Activated CD4-positive, CD25-positive, alpha-beta regulatory T cell treated with anti-CD3 and anti-CD28 coated beads, Interleukin-2, amount 50 U/mL, for 24 hours (primary cell): ENCODE results near the gene ADGRF3.
A peak's percentile ranks its signal among the peaks of the same experiment; 100 is the strongest.
"Not testable (repeated sequence)": the region's sequence is repeated elsewhere in the genome, so short reads cannot be mapped to it uniquely, and the experiment has no call there.

Experiments
- ATAC-seq, 2 donors: fragments of 150-1000 bp; cut with Tn5 transposase; one replicate each; pipeline ENCODE4 v1.10.0; 2021; ENCODE audit warnings: mild to moderate bottlenecking in 1 of 2, moderate library complexity in 1 of 2

ADGRF3 gene

GRCh38 chr2:26317377-26318105, 29.0 kb downstream of the ADGRF3 start:
- ATAC-seq: no peak

- ATAC-seq: no peak
These were observed 29.7 kb downstream of the ADGRF3 start for GRCh38 chr2:26316845-26317244.

- no peak for ATAC-seq
These were observed 30.5 kb downstream of the ADGRF3 start for GRCh38 chr2:26316041-26316440.

- no peak for ATAC-seq
These were observed 32.3 kb downstream of the ADGRF3 start for GRCh38 chr2:26314243-26314642.

GRCh38 chr2:26313446-26313845, 33.1 kb downstream of the ADGRF3 start:
- no peak for ATAC-seq

GRCh38 chr2:26312471-26312870, 34.1 kb downstream of the ADGRF3 start:
- ATAC-seq: no peak

GRCh38 chr2:26309921-26310320, 36.7 kb downstream of the ADGRF3 start:
- ATAC-seq: no peak

GRCh38 chr2:26305540-26305939, 41.0 kb downstream of the ADGRF3 start:
- ATAC-seq: no peak

GRCh38 chr2:26305094-26305493, 41.5 kb downstream of the ADGRF3 start:
- not testable (repeated sequence) for ATAC-seq

- ATAC-seq: no peak
These were observed 43.7 kb downstream of the ADGRF3 start for GRCh38 chr2:26302846-26303245.

GRCh38 chr2:26300234-26300925, 46.2 kb downstream of the ADGRF3 start:
- ATAC-seq: peak; percentile 39 to 50

- peak; percentile 37 to 60 for ATAC-seq
These were observed 47.0 kb downstream of the ADGRF3 start for GRCh38 chr2:26299471-26300101.

- peak; percentile 39 to 41 for ATAC-seq
These were observed 47.8 kb downstream of the ADGRF3 start for GRCh38 chr2:26298638-26299393.

- no peak for ATAC-seq
These were observed 48.3 kb downstream of the ADGRF3 start for GRCh38 chr2:26298286-26298637.

GRCh38 chr2:26297061-26297460, 49.5 kb downstream of the ADGRF3 start:
- no peak for ATAC-seq

- ATAC-seq: no peak
These were observed 51.1 kb downstream of the ADGRF3 start for GRCh38 chr2:26295511-26295910.

GRCh38 chr2:26292646-26293045, 53.9 kb downstream of the ADGRF3 start:
- no peak for ATAC-seq

- ATAC-seq: no peak
These were observed 56.6 kb downstream of the ADGRF3 start for GRCh38 chr2:26290001-26290400.

- no peak for ATAC-seq
These were observed 60.7 kb downstream of the ADGRF3 start for GRCh38 chr2:26285931-26286330.

- no peak for ATAC-seq
These were observed 62.5 kb downstream of the ADGRF3 start for GRCh38 chr2:26284132-26284531.

- no peak for ATAC-seq
These were observed 63.0 kb downstream of the ADGRF3 start for GRCh38 chr2:26283606-26284005.

GRCh38 chr2:26281226-26281625, 65.4 kb downstream of the ADGRF3 start:
- no peak for ATAC-seq

GRCh38 chr2:26279886-26280285, 66.7 kb downstream of the ADGRF3 start:
- ATAC-seq: no peak
